Peyer's patch (tissue), 4 donors: ENCODE results near the gene CCKAR. TPM values are rescaled to one million over a fixed set of nuclear protein-coding genes. Genes with fewer than 3 reads are reported as not detected.

Source experiments
- DNase-seq, 3 donors: peaks; one replicate each; pipeline ENCODE4 v3.0.0-alpha.2; 2017 to 2019
- H3K27ac ChIP-seq, 4 donors: fragments of 200-600 bp; sonication (generic); one replicate each; pipeline ENCODE4 v1.5.1; 2016 to 2019
- H3K27me3 ChIP-seq, 2 donors: fragments of 200-600 bp; sonication (generic); one replicate each; pipeline ENCODE4 v1.5.1; 2019
- H3K36me3 ChIP-seq, 3 donors: fragments of 200-600 bp; sonication (generic); one replicate each; pipeline ENCODE4 v1.5.1; 2016 to 2019
- H3K4me1 ChIP-seq, 4 donors: fragments of 200-600 bp; sonication (generic); one replicate each; pipeline ENCODE4 v1.5.1; 2016 to 2019
- H3K4me3 ChIP-seq, 4 donors: fragments of 200-600 bp; sonication (generic); 1 replicate in 3 of 4; 2 replicates in 1 of 4; pipeline ENCODE4 v1.5.1; 2016 to 2019; ENCODE audit warnings: mild to moderate bottlenecking in 1 of 4
- H3K9me3 ChIP-seq, 4 donors: fragments of 200-600 bp; sonication (generic); one replicate each; pipeline ENCODE4 v1.5.1; 2016 to 2019; ENCODE audit warnings: mild to moderate bottlenecking in 1 of 4
- CTCF ChIP-seq, 6 experiments: fragments of 450-650 bp in 4 of 6; fragments of 200-600 bp in 2 of 6; sonication (generic) in 1 of 6; IDR thresholded peaks; one replicate each; pipeline ENCODE4 v1.5.1; 2017 to 2019; ENCODE audit warnings: antibody characterized with exemption in 6 of 6, mild to moderate bottlenecking in 3 of 6, moderate library complexity in 1 of 6
- POLR2A ChIP-seq, 2 donors: fragments of 450-650 bp; IDR thresholded peaks; one replicate each; pipeline ENCODE4 v1.5.1; 2017; ENCODE audit warnings: antibody characterized with exemption in 2 of 2, mild to moderate bottlenecking in 2 of 2, moderate library complexity in 2 of 2
- total RNA-seq, 4 donors: library from RNA; depleted of rRNA; stranded (reverse); fragments of >200 nt; gene quantifications; one replicate each; pipeline ENCODE4 v1.1.0, GENCODE V29; 2016

Gene CCKAR
- total RNA-seq, 4 donors from 2014 or later, result not detected

- H3K27me3 ChIP-seq, result no peaks in the 10 kb centered on the region
- DNase-seq, result no peak
- H3K4me1 ChIP-seq, result no peaks in the 10 kb centered on the region
- no peak overlapping the region for H3K4me3 ChIP-seq
- no peaks in the 10 kb centered on the region for H3K36me3 ChIP-seq
- H3K27ac ChIP-seq, result no peak overlapping the region
- TF ChIP-seq POLR2A (IDR thresholded peaks at IDR 0.05) (no peak), CTCF (IDR thresholded peaks at IDR 0.05) (peak in 5 of 6 experiments; percentile 23 to 63 (median 55))
- no peaks in the 10 kb centered on the region for H3K9me3 ChIP-seq
Measured at GRCh38 chr4:26459054-26459755, 31.1 kb downstream of the CCKAR start.

- Histone ChIP-seq H3K9me3 (no peaks in the 10 kb centered on the region), H3K36me3 (no peaks in the 10 kb centered on the region), H3K27ac (no peak overlapping the region), H3K27me3 (no peaks in the 10 kb centered on the region), H3K4me3 (no peak overlapping the region), H3K4me1 (no peaks in the 10 kb centered on the region)
- TF ChIP-seq CTCF (IDR thresholded peaks at IDR 0.05), result no peak
- TF ChIP-seq POLR2A (IDR thresholded peaks at IDR 0.05), result no peak
- DNase-seq, result no peak
Measured at GRCh38 chr4:26458157-26458561, 32.1 kb downstream of the CCKAR start.

GRCh38 chr4:26457412-26457811 lies 32.9 kb downstream of the CCKAR start:
- H3K27ac ChIP-seq, result no peak overlapping the region
- H3K4me1 ChIP-seq, result no peaks in the 10 kb centered on the region

GRCh38 chr4:26455571-26455970 lies 34.7 kb downstream of the CCKAR start:
- H3K4me1 ChIP-seq, result no peaks in the 10 kb centered on the region
- no peaks in the 10 kb centered on the region for H3K9me3 ChIP-seq
- no peak overlapping the region for H3K27ac ChIP-seq
- H3K36me3 ChIP-seq, result no peaks in the 10 kb centered on the region
- TF ChIP-seq CTCF (IDR thresholded peaks at IDR 0.05), result no peak
- no peak for TF ChIP-seq POLR2A (IDR thresholded peaks at IDR 0.05)
- no peak overlapping the region for H3K4me3 ChIP-seq
- H3K27me3 ChIP-seq, result no peaks in the 10 kb centered on the region
- DNase-seq, result no peak

More at GRCh38 chr4:26457412-26457811, 32.9 kb downstream of the CCKAR start:
- no peaks in the 10 kb centered on the region for H3K9me3 ChIP-seq
- no peaks in the 10 kb centered on the region for H3K27me3 ChIP-seq
- H3K36me3 ChIP-seq, result no peaks in the 10 kb centered on the region
- DNase-seq, result no peak
- TF ChIP-seq POLR2A (IDR thresholded peaks at IDR 0.05), result no peak
- TF ChIP-seq CTCF (IDR thresholded peaks at IDR 0.05), result no peak
- no peak overlapping the region for H3K4me3 ChIP-seq

GRCh38 chr4:26454961-26455360 lies 35.3 kb downstream of the CCKAR start:
- Histone ChIP-seq H3K4me1 (no peaks in the 10 kb centered on the region), H3K27ac (no peak overlapping the region), H3K9me3 (no peaks in the 10 kb centered on the region), H3K4me3 (no peak overlapping the region), H3K36me3 (no peaks in the 10 kb centered on the region), H3K27me3 (no peaks in the 10 kb centered on the region)
- no peak for TF ChIP-seq CTCF (IDR thresholded peaks at IDR 0.05)
- TF ChIP-seq POLR2A (IDR thresholded peaks at IDR 0.05), result no peak
- no peak for DNase-seq
